HG03521 (cell line): ENCODE results near the gene RAPGEF5.

Experiments used
- ATAC-seq: cut with Tn5 transposase; IDR thresholded peaks from one replicate; pipeline ENCODE4 v1.9.1; 2021; ENCODE audit warnings: mild to moderate bottlenecking, moderate library complexity; ENCODE audit not compliant: unreplicated experiment

The RAPGEF5 gene

GRCh38 chr7:22317632-22318031 lies 39.3 kb downstream of the RAPGEF5 start:
- ATAC-seq: no peak

- ATAC-seq: no peak
These were observed 40.0 kb downstream of the RAPGEF5 start for GRCh38 chr7:22316914-22317313.

DNA sequence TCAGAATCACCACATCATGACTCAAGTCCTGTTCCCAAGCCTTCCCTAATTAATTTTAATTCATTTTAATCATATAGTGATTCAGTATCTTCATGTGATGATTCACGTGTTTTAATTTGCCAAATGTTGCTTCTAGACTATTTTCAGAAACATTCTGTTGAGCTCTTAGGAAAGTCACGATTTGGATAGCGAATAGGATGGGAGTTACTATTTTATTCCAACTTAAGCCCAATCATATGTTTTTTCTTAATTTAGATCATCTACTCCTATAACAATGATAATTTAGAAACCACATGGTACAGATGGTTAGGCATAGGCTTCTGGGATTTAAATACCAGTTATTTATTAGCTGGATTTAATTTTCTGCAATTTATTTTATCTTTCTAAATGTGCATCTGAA lies 49.1 kb downstream of the RAPGEF5 start:
- no peak for ATAC-seq

- ATAC-seq: no peak
These were observed 51.2 kb downstream of the RAPGEF5 start for GRCh38 chr7:22305706-22306105.

DNA sequence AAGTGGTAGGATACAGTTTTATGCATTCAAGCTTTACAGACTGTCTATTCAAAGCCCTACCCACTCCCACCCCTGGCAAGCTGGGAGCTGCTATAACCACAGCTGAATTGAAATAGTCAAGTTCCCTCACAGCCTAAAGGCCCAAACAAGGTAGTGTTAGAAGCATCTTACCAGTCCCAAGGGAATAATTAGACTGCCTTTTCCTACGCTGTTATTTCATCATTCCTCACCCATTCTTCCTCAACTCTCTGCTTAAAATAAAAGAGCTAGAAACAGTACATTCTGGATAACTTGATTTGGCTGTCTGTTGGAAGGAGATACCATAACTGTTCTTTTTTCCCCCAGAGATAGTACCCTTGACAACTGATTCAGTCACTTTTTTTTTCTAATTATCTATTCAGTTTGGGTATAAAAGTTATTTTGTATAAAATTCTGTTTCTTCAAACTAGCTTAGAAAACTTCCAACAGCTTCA lies 54.0 kb downstream of the RAPGEF5 start:
- ATAC-seq: no peak

GRCh38 chr7:22302193-22302592 lies 54.8 kb downstream of the RAPGEF5 start:
- ATAC-seq: no peak

- ATAC-seq: no peak
These were observed 55.2 kb downstream of the RAPGEF5 start for GRCh38 chr7:22301790-22302189.

DNA sequence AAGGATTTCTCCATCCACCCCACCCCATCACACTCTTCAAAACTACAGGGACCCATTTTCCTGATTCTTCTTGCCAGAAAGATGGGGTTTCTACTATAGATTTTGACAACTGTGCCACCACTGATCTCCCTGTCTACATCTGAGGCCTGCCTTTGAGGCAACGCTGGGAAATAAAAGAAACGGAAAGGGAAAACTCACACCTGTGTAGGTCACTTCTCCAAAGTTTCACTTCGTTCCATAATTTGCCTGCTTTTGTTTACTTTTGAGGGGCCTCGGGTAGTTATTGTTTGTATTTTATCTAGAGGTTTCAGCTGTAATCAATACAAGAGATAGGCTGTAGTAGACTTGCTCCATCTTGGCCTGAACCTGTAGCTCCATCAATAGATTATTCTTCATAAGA lies 56.1 kb downstream of the RAPGEF5 start:
- ATAC-seq: no peak

- ATAC-seq: no peak
These were observed 60.0 kb downstream of the RAPGEF5 start for GRCh38 chr7:22296916-22297315.

DNA sequence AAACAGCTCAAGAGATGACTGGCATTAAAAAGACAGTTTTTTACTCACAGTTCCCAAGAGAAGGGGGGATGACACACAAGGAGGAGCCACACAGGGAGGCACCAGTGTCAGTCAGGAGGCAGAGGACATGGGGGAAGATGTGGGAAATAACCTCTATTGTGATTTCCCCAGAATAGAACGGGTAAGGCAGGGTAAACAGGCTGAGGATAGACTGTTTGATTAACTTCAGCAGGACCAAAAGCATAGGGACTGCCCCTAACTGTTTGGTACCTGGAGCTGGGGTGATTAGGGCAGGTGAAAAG lies 60.7 kb downstream of the RAPGEF5 start:
- no peak for ATAC-seq

DNA sequence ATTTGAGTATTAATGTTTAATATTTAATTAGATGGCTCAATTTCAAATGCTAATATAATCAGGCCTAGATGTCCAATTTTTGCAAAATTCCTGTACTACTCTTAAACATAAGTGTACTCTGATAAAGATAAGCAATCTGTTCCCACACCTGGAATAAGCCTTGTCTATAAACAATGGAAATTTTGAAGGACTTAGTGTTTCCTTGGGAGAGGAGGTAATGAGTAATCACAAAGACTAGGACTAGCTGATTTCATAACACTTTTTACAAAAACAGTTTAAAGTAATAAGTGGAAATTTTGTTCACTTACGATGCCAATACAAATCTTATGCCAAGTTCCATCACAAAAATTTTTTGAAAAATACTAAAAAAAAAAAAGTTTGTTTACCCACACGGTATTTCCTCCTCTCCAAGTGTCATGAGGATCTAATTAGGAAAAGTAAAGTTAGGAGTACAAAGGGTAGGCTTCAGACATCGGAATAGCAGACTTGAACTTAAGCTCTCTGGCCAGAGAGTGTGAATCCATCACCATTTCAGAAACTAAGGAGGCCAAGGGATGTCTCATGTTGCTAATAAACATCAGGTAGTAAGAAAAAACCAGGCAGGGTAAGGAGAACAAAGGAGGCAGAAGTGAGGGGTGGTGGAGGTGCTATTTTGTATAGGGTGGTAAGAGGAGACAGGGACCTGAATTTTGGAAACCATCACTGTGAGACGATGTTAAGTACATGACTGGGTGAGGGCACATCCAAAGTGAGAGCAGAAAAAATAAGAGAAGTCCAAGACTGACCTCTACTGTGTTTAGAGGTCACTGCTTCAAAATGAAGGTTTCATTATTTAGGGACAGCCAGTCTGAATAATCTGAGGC lies 61.3 kb downstream of the RAPGEF5 start:
- ATAC-seq: no peak

DNA sequence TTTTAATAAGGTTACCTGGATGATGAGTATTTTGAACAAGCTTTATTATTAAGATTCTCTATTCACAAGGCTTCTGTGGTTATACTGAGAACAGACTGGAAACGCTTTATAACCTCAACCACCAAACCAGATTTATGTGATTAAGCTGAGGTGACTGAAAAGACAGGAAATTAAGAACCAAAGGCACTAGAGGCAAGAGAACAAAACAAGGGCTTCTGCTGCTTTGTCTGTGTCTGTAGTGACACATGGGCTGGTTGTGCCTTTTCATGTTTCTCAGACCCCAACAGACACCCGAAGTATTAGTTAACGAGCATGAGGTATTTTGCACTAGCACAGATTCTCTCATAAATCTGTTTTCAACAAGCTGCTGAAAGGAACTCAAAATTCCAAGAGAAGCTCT lies 64.4 kb downstream of the RAPGEF5 start:
- ATAC-seq: no peak

GRCh38 chr7:22291977-22292376 lies 65.0 kb downstream of the RAPGEF5 start:
- no peak for ATAC-seq

- ATAC-seq: no peak
These were observed 68.8 kb downstream of the RAPGEF5 start for GRCh38 chr7:22288202-22288601.

DNA sequence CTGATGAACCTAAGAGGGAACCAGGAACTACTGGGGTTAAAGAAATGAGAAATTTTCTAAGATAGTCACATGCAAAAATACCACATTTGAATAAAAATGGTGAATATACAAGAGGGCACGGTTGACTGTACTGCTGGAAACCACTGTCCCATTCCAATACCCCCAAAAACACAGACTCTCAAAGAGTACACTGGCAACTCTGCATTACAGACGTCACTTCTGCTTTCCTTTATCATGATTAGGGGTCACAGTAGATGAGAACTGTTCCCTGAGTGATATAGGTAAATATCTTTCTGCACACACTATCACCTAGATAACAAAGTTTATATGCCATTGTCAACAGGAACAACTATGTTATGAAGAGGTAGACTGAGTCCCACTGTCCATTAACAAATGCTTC lies 69.5 kb downstream of the RAPGEF5 start:
- no peak for ATAC-seq

GRCh38 chr7:22286436-22286835 lies 70.5 kb downstream of the RAPGEF5 start:
- ATAC-seq: no peak

GRCh38 chr7:22281481-22281880 lies 75.5 kb downstream of the RAPGEF5 start:
- no peak for ATAC-seq

DNA sequence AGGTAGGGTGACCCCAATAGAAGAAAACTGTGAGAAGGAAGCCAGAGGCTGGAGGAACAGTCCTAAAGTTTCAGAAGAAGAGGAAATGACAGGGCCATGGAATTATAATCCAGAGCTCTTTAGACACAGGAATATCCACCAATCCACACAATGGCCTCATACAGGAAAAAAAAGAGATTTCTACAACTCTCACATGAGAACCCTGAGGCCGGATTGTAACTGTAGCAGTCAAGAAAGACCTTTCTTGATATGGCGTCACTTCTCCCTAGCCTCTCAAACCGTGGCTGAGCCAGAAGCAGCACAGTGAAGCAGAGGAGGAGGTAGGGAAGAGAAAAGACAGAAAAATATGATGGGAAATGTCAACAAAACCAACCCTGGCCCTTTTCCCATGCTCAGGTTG lies 76.9 kb downstream of the RAPGEF5 start:
- no peak for ATAC-seq

DNA sequence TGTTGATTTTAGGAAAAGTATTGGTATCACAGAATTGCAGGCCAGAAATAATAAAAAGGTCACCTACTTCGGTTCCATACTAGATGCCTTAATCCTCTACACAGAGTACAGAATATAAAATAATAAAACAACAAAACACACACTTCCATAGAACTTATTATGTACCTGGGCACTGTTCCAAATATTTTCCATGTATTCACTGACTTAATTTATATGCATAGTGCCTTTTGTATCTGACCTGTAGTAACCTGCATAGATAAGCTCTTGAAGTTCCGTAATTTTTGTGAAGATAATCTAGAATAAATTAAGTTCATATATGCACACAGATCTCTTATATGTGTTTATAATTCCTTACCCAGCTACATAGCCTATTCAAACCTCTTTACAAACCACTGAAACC lies 78.3 kb downstream of the RAPGEF5 start:
- no peak for ATAC-seq

- ATAC-seq: no peak
These were observed 79.6 kb downstream of the RAPGEF5 start for GRCh38 chr7:22277375-22277774.

GRCh38 chr7:22275661-22276060 lies 81.3 kb downstream of the RAPGEF5 start:
- ATAC-seq: no peak

GRCh38 chr7:22271311-22271710 lies 85.6 kb downstream of the RAPGEF5 start:
- ATAC-seq: no peak

GRCh38 chr7:22270371-22270770 lies 86.6 kb downstream of the RAPGEF5 start:
- ATAC-seq: no peak
